IMR-90 (cell line): ENCODE measurements around the gene ZNF146. TPM values are rescaled to one million over a fixed set of nuclear protein-coding genes. Genes with fewer than 3 reads are reported as not detected.

ENCODE experiments used
- ATAC-seq: fragments of 200-7000 bp; cut with Tn5 transposase; 2 replicates; pipeline ENCODE4 v1.9.1; 2020; ENCODE audit warnings: low read depth, mild to moderate bottlenecking, moderate library complexity
- BruUV-seq: library from RNA; stranded (reverse); fragments of 400-500 nt; replicated peaks from 2 replicates; lab custom pipeline; 2021; lab: Mats Ljungman, UMichigan
- CTCF ChIA-PET: fragments of 300-600 bp; formaldehyde crosslinking; extraction: SDS; loops from one replicate; lab custom pipeline; 2021; ENCODE audit warnings: antibody characterized with exemption; lab: Yijun Ruan, JAX
- POLR2A ChIA-PET: fragments of 300-600 bp; sonication (Branson Sonifier 250); formaldehyde crosslinking; loops from one replicate; lab custom pipeline; 2022; ENCODE audit warnings: antibody characterized with exemption; ENCODE audit not compliant: unreplicated experiment; lab: Charles Lee
- DNase-seq: peaks from one replicate; pipeline ENCODE4 v3.0.0; 2013
- H2AFZ ChIP-seq: replicated peaks from 2 replicates; pipeline ENCODE3; 2013; ENCODE audit warnings: low read length, mild to moderate bottlenecking; ENCODE audit not compliant: poor library complexity
- H2AK5ac ChIP-seq: 2 replicates; pipeline ENCODE4 v1.6.1; 2013; ENCODE audit warnings: low read depth, low read length, inconsistent platforms
- H2AK9ac ChIP-seq: replicated peaks from 2 replicates; pipeline ENCODE3; 2013; ENCODE audit warnings: mild to moderate bottlenecking, low read depth, low read length, moderate library complexity; ENCODE audit not compliant: poor library complexity
- H2BK120ac ChIP-seq: 2 replicates; pipeline ENCODE4 v1.6.1; 2013; ENCODE audit warnings: low read depth, low read length, inconsistent platforms
- H2BK15ac ChIP-seq: 3 replicates; pipeline ENCODE4 v1.6.1; 2013; ENCODE audit warnings: low read depth, low read length, inconsistent platforms
- H2BK20ac ChIP-seq: 2 replicates; pipeline ENCODE4 v1.6.1; 2013; ENCODE audit warnings: low read depth, mild to moderate bottlenecking, inconsistent platforms, low read length, moderate library complexity
- H2BK5ac ChIP-seq: 2 replicates; pipeline ENCODE4 v1.6.1; 2013; ENCODE audit warnings: mild to moderate bottlenecking, low read depth, low read length, inconsistent platforms; ENCODE audit not compliant: poor library complexity, severe bottlenecking
- H3K14ac ChIP-seq: replicated peaks from 2 replicates; pipeline ENCODE4 v1.6.1; 2013; ENCODE audit warnings: low read depth, low read length, inconsistent platforms
- H3K18ac ChIP-seq: 2 replicates; pipeline ENCODE4 v1.6.1; 2013; ENCODE audit warnings: low read depth, low read length, control low read depth
- H3K23ac ChIP-seq: 2 replicates; pipeline ENCODE4 v1.6.1; 2013; ENCODE audit warnings: low read depth, low read length, inconsistent platforms
- H3K27ac ChIP-seq: 2 replicates; pipeline ENCODE4 v1.5.1; 2013; ENCODE audit warnings: mild to moderate bottlenecking, control low read depth, low read length; ENCODE audit not compliant: insufficient read depth
- H3K27me3 ChIP-seq: 2 replicates; pipeline ENCODE4 v1.6.1; 2013; ENCODE audit warnings: low read length; ENCODE audit not compliant: control insufficient read depth, insufficient read depth
- H3K36me3 ChIP-seq: 2 replicates; pipeline ENCODE4 v1.6.1; 2013; ENCODE audit warnings: low read length, mixed read lengths; ENCODE audit not compliant: control insufficient read depth, insufficient read depth
- H3K4ac ChIP-seq: 2 replicates; pipeline ENCODE4 v1.6.1; 2013; ENCODE audit warnings: low read depth, low read length, inconsistent platforms
- H3K4me1 ChIP-seq: 2 replicates; pipeline ENCODE4 v1.6.1; 2013; ENCODE audit warnings: low read length, mixed read lengths; ENCODE audit not compliant: control insufficient read depth, insufficient read depth
- H3K4me2 ChIP-seq: 2 replicates; pipeline ENCODE4 v1.6.1; 2013; ENCODE audit warnings: low read depth, mild to moderate bottlenecking, control low read depth, low read length, moderate library complexity
- H3K4me3 ChIP-seq: 2 replicates; pipeline ENCODE4 v1.5.1; 2013; ENCODE audit warnings: low read depth, mild to moderate bottlenecking, control low read depth, low read length, moderate library complexity; ENCODE audit not compliant: insufficient read depth
- H3K56ac ChIP-seq: 2 replicates; pipeline ENCODE4 v1.6.1; 2013; ENCODE audit warnings: low read length, inconsistent platforms; ENCODE audit not compliant: insufficient read depth; ENCODE audit errors: extremely low read depth
- H3K79me1 ChIP-seq, 2 experiments: 2 replicates each; pipeline ENCODE4 v1.6.1; 2013; ENCODE audit warnings: low read length in 2 of 2, inconsistent platforms in 1 of 2, low read depth in 1 of 2
- H3K9ac ChIP-seq: 2 replicates; pipeline ENCODE4 v1.6.1; 2013; ENCODE audit warnings: low read depth, low read length, control low read depth
- H3K9me1 ChIP-seq: 2 replicates; pipeline ENCODE4 v1.6.1; 2013; ENCODE audit warnings: low read length, inconsistent platforms; ENCODE audit not compliant: insufficient read depth
- H3K9me3 ChIP-seq: 2 replicates; pipeline ENCODE4 v1.6.1; 2013; ENCODE audit warnings: low read length; ENCODE audit not compliant: control insufficient read depth, insufficient read depth
- H4K20me1 ChIP-seq: 2 replicates; pipeline ENCODE4 v1.6.1; 2013; ENCODE audit warnings: low read length, inconsistent platforms; ENCODE audit not compliant: insufficient read depth
- H4K5ac ChIP-seq: 2 replicates; pipeline ENCODE4 v1.6.1; 2013; ENCODE audit warnings: mild to moderate bottlenecking, low read depth, low read length, control low read depth
- H4K8ac ChIP-seq, 2 experiments: 2 replicates each; pipeline ENCODE4 v1.6.1; 2013; ENCODE audit warnings: low read depth in 2 of 2, low read length in 2 of 2, control low read depth in 1 of 2, inconsistent platforms in 1 of 2
- H4K91ac ChIP-seq: 2 replicates; pipeline ENCODE4 v1.6.1; 2013; ENCODE audit warnings: low read depth, low read length, inconsistent platforms; ENCODE audit not compliant: insufficient read depth
- MAFK ChIP-seq: IDR thresholded peaks from 2 replicates; pipeline ENCODE4 v1.6.1; 2012; ENCODE audit warnings: low read depth, low read length, improper control_type of control experiment
- WGBS, 2 experiments: methylation state at CpG; one replicate each; pipeline versions ENCODE4 v1.1.5 to v1.1.7; 2013; ENCODE audit warnings: missing lambda C conversion rate in 2 of 2; ENCODE audit not compliant: insufficient read length in 1 of 2; ENCODE audit errors: extremely low coverage in 2 of 2; 5-methylcytosine and 5-hydroxymethylcytosine counted together
- dilution Hi-C: fragments of 300-500 bp; cut with HindIII; formaldehyde crosslinking; loops from one replicate; pipeline ENCODE4 v1.14.3; 2018; ENCODE audit warnings: low sequenced_read_pairs; ENCODE audit not compliant: unreplicated experiment
- in situ Hi-C: fragments of 300-500 bp; cut with MboI; formaldehyde crosslinking; loops from 3 replicates; pipeline ENCODE4 v1.14.3; 2019; ENCODE audit warnings: low sequenced_read_pairs, inconsistent platforms, mixed read lengths
- intact Hi-C: fragments of 100-400 bp; cut with micrococcal nuclease; formaldehyde crosslinking; loops from 2 replicates; pipeline ENCODE4 v1.10.0; 2022
- polyA plus RNA-seq, 3 experiments: library from polyadenylated mRNA; depleted of rRNA; stranded (reverse); fragments of >200 nt; gene quantifications; 2 replicates each; pipeline ENCODE4 v1.2.3, GENCODE V29; 2012; ENCODE audit warnings: low replicate concordance in 1 of 3
- total RNA-seq: library from RNA; depleted of rRNA; stranded (reverse); fragments of >200 nt; gene quantifications from 2 replicates; pipeline ENCODE4 v1.2.3, GENCODE V29; 2012
- TF ChIP-seq, protein P1 (sequence below): fragments of 150-350 bp; IDR thresholded peaks from 2 replicates; pipeline ENCODE4 v1.6.1; 2016; ENCODE audit warnings: low read depth, mild to moderate bottlenecking, low read length, moderate library complexity, borderline replicate concordance

ZNF146 gene
- total and polyA plus RNA-seq, 2 of the 4 experiments (the other 2 are of a cell fraction): 61.6 to 106 TPM

DNA sequence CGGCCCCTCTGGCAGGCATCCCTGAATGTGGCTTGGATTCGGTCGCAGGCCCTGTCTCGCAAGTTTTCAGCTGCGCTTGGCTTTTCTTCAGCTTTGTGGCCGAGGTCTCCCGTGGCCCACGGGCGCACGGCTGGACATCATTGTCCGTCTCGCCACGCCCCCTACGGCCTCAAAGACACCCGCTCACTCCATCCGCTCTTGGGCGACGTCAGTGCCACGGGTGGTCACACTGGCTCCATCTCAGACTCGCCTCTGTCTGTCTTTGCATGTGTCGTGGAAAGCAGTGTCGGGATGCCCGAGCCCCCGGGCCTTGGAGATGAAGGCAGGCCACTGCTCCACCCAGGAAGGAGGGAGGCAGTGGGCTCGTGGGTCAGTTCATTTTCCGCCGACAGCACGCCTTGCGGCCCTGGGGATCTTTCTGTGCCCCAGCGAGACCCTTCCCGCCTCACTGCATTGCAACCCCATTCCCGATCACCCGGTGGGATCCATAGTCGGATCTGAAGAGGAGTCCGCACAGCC is 51.0 kb downstream of the ZNF146 start:
- H3K56ac ChIP-seq: no peak overlapping the region
- 91% methylated on average over 34 of the region's 35 CpGs; no CpG with 5 or more reads in 1 of the 2 experiments for WGBS, 2 experiments
- no peak overlapping the region for H2BK120ac ChIP-seq
- no peaks in the 10 kb centered on the region for H3K36me3 ChIP-seq
- no peak overlapping the region for H4K5ac ChIP-seq
- ATAC-seq (no peak), DNase-seq (no peak)
- H3K23ac ChIP-seq: no peak overlapping the region
- intact Hi-C loops: no loop called here
- no peak overlapping the region for H4K8ac ChIP-seq
- ChIA-PET POLR2A (no interaction called here), CTCF (no interaction called here)
- H3K9ac ChIP-seq: no peak overlapping the region
- no peak overlapping the region for H2AK5ac ChIP-seq
- dilution Hi-C loops: no loop called here
- no peak overlapping the region for H2BK15ac ChIP-seq
- no peaks in the 10 kb centered on the region for H3K9me1 ChIP-seq
- H2BK20ac ChIP-seq: no peak overlapping the region
- in situ Hi-C loops: no loop called here
- no peaks in the 10 kb centered on the region for H3K4me1 ChIP-seq
- H3K27me3 ChIP-seq: no peaks in the 10 kb centered on the region
- no peak overlapping the region for H3K4ac ChIP-seq
- H4K91ac ChIP-seq: no peak overlapping the region
- no peaks in the 10 kb centered on the region for H4K20me1 ChIP-seq
- no peak overlapping the region for H3K4me2 ChIP-seq
- H3K18ac ChIP-seq: no peak overlapping the region
- H3K27ac ChIP-seq: no peak overlapping the region
- TF ChIP-seq, protein P1, sequence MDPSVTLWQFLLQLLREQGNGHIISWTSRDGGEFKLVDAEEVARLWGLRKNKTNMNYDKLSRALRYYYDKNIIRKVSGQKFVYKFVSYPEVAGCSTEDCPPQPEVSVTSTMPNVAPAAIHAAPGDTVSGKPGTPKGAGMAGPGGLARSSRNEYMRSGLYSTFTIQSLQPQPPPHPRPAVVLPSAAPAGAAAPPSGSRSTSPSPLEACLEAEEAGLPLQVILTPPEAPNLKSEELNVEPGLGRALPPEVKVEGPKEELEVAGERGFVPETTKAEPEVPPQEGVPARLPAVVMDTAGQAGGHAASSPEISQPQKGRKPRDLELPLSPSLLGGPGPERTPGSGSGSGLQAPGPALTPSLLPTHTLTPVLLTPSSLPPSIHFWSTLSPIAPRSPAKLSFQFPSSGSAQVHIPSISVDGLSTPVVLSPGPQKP: no peak
- no peak for TF ChIP-seq MAFK
- H3K79me1 ChIP-seq: no peaks in the 10 kb centered on the region
- no TSS peak for BruUV-seq
- no peak overlapping the region for H3K14ac ChIP-seq
- H2AK9ac ChIP-seq: no peak overlapping the region
- H2AFZ ChIP-seq: no peak overlapping the region
- no peak overlapping the region for H3K4me3 ChIP-seq
- no peak overlapping the region for H2BK5ac ChIP-seq
- peaks cover 14% of the 10 kb centered on the region for H3K9me3 ChIP-seq
